Lower lobe of right lung (tissue), 2 donors: ENCODE data around the gene PIGBOS1. TPM values are rescaled to one million over a fixed set of nuclear protein-coding genes. Genes with fewer than 3 reads are reported as not detected.
"Not testable (repeated sequence)": the region's sequence is repeated elsewhere in the genome, so short reads cannot be mapped to it uniquely, and the experiment has no call there.

Experiments used
- ATAC-seq, 2 donors: fragments of 200-7000 bp; cut with Tn5 transposase; one replicate each; pipeline ENCODE4 v1.9.1; 2020 to 2022; ENCODE audit warnings: mild to moderate bottlenecking in 2 of 2, moderate library complexity in 2 of 2
- DNase-seq: peaks from one replicate; pipeline ENCODE4 v3.0.0-alpha.2; 2020
- H3K27ac ChIP-seq: fragments of 200-600 bp; one replicate; pipeline ENCODE4 v1.8.0; 2022
- H3K27me3 ChIP-seq: fragments of 200-600 bp; one replicate; pipeline ENCODE4 v1.8.0; 2022; ENCODE audit warnings: low read depth
- H3K36me3 ChIP-seq: fragments of 200-600 bp; one replicate; pipeline ENCODE4 v1.8.0; 2022; ENCODE audit warnings: mild to moderate bottlenecking
- H3K4me1 ChIP-seq: fragments of 200-600 bp; one replicate; pipeline ENCODE4 v1.8.0; 2022
- H3K4me3 ChIP-seq: fragments of 200-600 bp; one replicate; pipeline ENCODE4 v1.8.0; 2022; ENCODE audit warnings: mild to moderate bottlenecking
- H3K9me3 ChIP-seq: fragments of 200-600 bp; one replicate; pipeline ENCODE4 v1.8.0; 2022
- intact Hi-C: fragments of 100-400 bp; cut with DNase I; formaldehyde crosslinking; loops from one replicate; pipeline ENCODE4 v1.11.0; 2022
- total RNA-seq: library from RNA; stranded (reverse); fragmentation: NEBNext Ultra II Directional; extraction: Animal tissue kit (Norgen Biotek cat#: 25700); gene quantifications from one replicate; pipeline ENCODE4 v1.2.1, GENCODE V29; 2021
- TF ChIP-seq, protein P1 (sequence below): fragments of 200-600 bp; IDR thresholded peaks from one replicate; pipeline ENCODE4 v1.8.0; 2022; ENCODE audit warnings: antibody characterized with exemption, mild to moderate bottlenecking
- donor health status: DM: no; HTN: yes; CAD: no; lungs with severe emphysema.

The PIGBOS1 gene
- total RNA-seq, 1 donor from 2014 or later, result 13.8 TPM

DNA sequence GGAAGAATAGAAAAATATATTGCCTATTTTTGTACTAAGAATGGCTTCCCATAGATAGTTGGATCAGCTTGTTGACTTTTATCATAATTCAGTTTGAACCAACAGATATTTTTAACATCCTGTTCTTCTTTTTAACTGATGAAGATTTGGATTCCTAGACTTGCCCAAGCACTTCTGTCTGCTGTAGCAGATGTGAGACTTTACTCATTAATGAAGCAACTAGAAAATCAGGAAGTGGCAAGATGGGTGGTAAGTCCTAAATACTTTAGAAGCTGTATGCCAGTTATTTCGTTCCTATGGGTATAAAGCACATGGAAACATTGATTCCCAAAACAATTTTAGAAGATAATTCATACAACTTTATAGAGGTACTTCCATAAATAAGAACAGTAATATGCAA is 8.5 kb upstream of the PIGBOS1 start:
- TF ChIP-seq, protein P1, sequence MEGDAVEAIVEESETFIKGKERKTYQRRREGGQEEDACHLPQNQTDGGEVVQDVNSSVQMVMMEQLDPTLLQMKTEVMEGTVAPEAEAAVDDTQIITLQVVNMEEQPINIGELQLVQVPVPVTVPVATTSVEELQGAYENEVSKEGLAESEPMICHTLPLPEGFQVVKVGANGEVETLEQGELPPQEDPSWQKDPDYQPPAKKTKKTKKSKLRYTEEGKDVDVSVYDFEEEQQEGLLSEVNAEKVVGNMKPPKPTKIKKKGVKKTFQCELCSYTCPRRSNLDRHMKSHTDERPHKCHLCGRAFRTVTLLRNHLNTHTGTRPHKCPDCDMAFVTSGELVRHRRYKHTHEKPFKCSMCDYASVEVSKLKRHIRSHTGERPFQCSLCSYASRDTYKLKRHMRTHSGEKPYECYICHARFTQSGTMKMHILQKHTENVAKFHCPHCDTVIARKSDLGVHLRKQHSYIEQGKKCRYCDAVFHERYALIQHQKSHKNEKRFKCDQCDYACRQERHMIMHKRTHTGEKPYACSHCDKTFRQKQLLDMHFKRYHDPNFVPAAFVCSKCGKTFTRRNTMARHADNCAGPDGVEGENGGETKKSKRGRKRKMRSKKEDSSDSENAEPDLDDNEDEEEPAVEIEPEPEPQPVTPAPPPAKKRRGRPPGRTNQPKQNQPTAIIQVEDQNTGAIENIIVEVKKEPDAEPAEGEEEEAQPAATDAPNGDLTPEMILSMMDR, result no peak
- intact Hi-C loops, result no loop called here
- Histone ChIP-seq H3K4me3 (no peak overlapping the region), H3K27ac (no peak overlapping the region), H3K4me1 (no peaks in the 10 kb centered on the region), H3K9me3 (no peaks in the 10 kb centered on the region), H3K36me3 (peaks cover 41% of the 10 kb centered on the region), H3K27me3 (no peaks in the 10 kb centered on the region)
- no peak for DNase-seq
- ATAC-seq, result no peak

DNA sequence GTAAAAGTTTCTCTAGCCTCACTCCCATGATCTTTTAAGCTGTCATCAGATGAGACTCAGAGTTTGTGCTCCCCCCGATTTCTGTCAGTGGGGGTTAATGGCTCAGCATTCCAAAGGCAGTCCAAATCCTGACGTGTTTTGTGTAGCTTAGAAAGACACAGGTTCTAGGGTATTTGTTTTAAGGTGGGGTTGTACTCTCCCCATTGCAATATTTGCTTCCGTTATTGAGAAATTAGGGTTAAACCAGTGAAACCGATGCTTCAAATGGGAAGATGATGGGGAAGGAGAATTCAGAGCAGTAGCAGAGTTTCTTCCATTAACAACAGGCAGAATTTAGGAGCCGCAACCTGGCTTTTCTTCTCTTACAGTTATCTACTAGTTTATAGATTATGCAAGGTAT is 3.5 kb upstream of the PIGBOS1 start:
- DNase-seq (no peak), ATAC-seq (no peak)
- no peaks in the 10 kb centered on the region for H3K9me3 ChIP-seq
- no peak overlapping the region for H3K4me3 ChIP-seq
- H3K36me3 ChIP-seq, result peaks cover under 1% of the 10 kb centered on the region
- no peaks in the 10 kb centered on the region for H3K27me3 ChIP-seq
- H3K4me1 ChIP-seq, result peaks cover 25% of the 10 kb centered on the region
- intact Hi-C loops, result no loop called here
- TF ChIP-seq, protein P1, result no peak
- H3K27ac ChIP-seq, result no peak overlapping the region

DNA sequence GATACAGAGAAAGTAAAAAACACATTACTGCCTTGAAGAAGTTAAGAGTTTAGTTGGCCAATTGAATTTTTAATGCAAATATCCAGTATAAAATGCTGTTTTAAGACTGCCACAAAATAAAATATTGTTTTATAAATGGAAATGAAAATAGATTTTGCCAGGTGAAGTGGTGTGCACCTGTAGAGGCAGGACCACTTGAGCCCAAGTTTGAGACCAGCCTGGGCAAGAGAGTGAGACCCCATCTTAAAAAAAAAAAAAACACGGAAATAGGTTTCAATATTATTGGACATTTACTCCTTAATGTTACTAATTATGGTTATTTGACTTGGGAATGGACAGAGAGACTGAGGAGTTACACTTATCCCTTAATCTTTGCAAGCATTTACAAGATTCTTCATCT is 2.0 kb upstream of the PIGBOS1 start:
- TF ChIP-seq, protein P1, result no peak
- no peak for DNase-seq
- Histone ChIP-seq H3K36me3 (no peaks in the 10 kb centered on the region), H3K4me1 (peaks cover 33% of the 10 kb centered on the region), H3K9me3 (no peaks in the 10 kb centered on the region), H3K27me3 (no peaks in the 10 kb centered on the region), H3K27ac (no peak overlapping the region), H3K4me3 (no peak overlapping the region)
- intact Hi-C loops, result no loop called here
- ATAC-seq, result no peak

DNA sequence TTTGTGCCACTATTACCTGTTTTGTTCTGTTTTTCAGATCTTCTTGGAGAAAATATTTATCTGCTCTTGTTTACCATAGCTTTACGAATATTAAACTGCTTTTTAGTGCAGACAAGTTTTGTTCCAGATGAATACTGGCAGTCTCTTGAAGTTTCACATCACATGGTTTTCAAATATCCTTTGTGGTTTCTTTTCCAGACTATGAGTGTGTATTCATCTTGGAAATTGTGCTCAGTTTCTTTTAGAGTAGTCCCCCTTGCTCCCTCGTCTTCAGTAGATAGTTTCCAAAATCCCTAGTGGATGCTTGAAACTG is 1.3 kb upstream of the PIGBOS1 start:
- H3K36me3 ChIP-seq, result no peaks in the 10 kb centered on the region
- ATAC-seq, result no peak

DNA sequence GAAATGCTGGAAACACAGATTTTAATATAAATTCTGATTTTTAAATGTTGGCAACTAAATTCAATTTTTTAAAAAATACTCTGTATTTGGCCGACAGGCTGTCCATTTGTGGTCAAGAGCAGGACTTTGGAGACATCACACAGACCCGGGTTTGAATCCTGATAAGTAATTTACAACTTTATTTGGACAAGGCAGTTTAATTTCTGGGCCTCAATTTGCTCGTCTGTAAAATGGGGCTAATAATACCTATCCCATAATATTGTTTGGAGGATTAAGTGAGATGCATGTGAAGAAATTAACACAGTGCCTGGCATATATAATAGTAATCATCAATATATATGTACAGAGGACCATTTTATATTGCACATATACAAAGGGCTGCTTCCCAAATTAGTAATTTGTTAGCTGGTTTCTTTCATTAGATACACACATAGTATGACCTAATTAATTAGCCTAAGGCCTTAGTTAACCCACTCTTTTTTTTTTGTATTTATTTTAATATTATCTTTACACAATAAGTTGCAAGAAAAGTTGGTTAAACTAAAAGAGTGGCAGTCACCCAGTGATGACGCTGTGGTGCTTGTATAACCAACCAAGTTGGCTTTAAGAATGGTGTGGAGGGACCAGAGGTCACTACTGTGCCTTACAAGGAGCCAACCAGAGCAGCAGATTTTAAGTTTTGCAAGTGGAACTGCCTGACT is 764 bp upstream of the PIGBOS1 start:
- TF ChIP-seq, protein P1, result no peak
- no peak for DNase-seq
- intact Hi-C loops, result no loop called here

More for the DNA sequence above, 1.3 kb upstream of the PIGBOS1 start:
- intact Hi-C loops, result no loop called here
- Histone ChIP-seq H3K9me3 (no peaks in the 10 kb centered on the region), H3K27me3 (no peaks in the 10 kb centered on the region), H3K4me1 (peaks cover 33% of the 10 kb centered on the region), H3K27ac (no peak overlapping the region), H3K4me3 (peak overlapping the region; percentile 69)
- DNase-seq, result no peak
- TF ChIP-seq, protein P1, result no peak

DNA sequence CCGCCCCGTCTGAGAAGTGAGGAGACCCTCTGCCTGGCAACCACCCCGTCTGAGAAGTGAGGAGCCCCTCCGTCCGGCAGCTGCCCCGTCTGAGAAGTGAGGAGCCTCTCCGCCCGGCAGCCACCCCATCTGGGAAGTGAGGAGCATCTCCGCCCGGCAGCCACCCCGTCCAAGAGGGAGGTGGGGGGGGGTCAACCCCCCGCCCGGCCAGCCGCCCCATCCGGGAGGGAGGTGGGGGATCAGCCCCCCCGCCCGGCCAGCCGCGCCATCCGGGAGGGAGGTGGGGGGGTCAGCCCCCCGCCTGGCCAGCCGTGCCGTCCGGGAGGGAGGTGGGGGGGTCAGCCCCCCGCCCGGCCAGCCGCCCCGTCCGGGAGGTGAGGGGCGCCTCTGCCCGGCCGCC is 16.1 kb downstream of the PIGBOS1 start:
- intact Hi-C loops, H3K27me3 ChIP-seq, H3K4me3 ChIP-seq, H3K36me3 ChIP-seq, H3K4me1 ChIP-seq, DNase-seq, ATAC-seq, H3K9me3 ChIP-seq, H3K27ac ChIP-seq: not testable (repeated sequence)

More for the DNA sequence above, 764 bp upstream of the PIGBOS1 start:
- Histone ChIP-seq H3K9me3 (no peaks in the 10 kb centered on the region), H3K27ac (peak overlapping the region; percentile 94), H3K4me3 (peak overlapping the region; percentile 69), H3K4me1 (peaks cover 33% of the 10 kb centered on the region), H3K27me3 (no peaks in the 10 kb centered on the region), H3K36me3 (no peaks in the 10 kb centered on the region)
- ATAC-seq, result peak; percentile 50 to 63
